Caco-2 (cell line): ENCODE data around the gene NCOR2. TPM values are rescaled to one million over a fixed set of nuclear protein-coding genes. Genes with fewer than 3 reads are reported as not detected.

Source experiments
- BruUV-seq: library from RNA; stranded (reverse); fragments of 400-500 nt; replicated peaks from 2 replicates; lab custom pipeline; 2021; lab: Mats Ljungman, UMichigan
- CTCF ChIA-PET: fragments of 300-600 bp; sonication (Branson Sonifier 250); formaldehyde crosslinking; loops from one replicate; lab custom pipeline; 2022; ENCODE audit warnings: antibody characterized with exemption; lab: Charles Lee
- POLR2A ChIA-PET: fragments of 300-600 bp; sonication (Branson Sonifier 250); formaldehyde crosslinking; loops from one replicate; lab custom pipeline; 2022; ENCODE audit warnings: antibody characterized with exemption; lab: Charles Lee
- DNase-seq, 2 experiments: peaks; one replicate each; pipeline versions ENCODE4 v3.0.0 to v3.0.0-alpha.2; 2020 to 2022
- H3K27me3 ChIP-seq: replicated peaks from 2 replicates; pipeline ENCODE4 v1.6.0; 2011; ENCODE audit warnings: low read length; ENCODE audit not compliant: control insufficient read depth, insufficient read depth
- H3K36me3 ChIP-seq: 2 replicates; pipeline ENCODE4 v1.5.1; 2011; ENCODE audit warnings: low read length; ENCODE audit not compliant: control insufficient read depth, insufficient read depth
- H3K4me1 ChIP-seq: fragments of 250-450 bp; sonication (Bioruptor Pico); 2 replicates; pipeline ENCODE4 v1.5.1; 2020; ENCODE audit warnings: mild to moderate bottlenecking
- H3K4me3 ChIP-seq: 2 replicates; pipeline ENCODE4 v1.5.1; 2011; ENCODE audit warnings: low read depth, mild to moderate bottlenecking, control low read depth, low read length
- H3K9me3 ChIP-seq: fragments of 250-450 bp; sonication (Bioruptor Pico); 2 replicates; pipeline ENCODE4 v1.5.1; 2020; ENCODE audit warnings: mild to moderate bottlenecking, moderate library complexity
- H3K27ac Mint-ChIP-seq: one replicate; pipeline ENCODE4 v1.8.0; 2022; ENCODE audit warnings: mixed read lengths; ENCODE audit not compliant: unreplicated experiment
- H3K27me3 Mint-ChIP-seq: one replicate; pipeline ENCODE4 v1.8.0; 2022; ENCODE audit warnings: mixed read lengths; ENCODE audit not compliant: insufficient read depth, unreplicated experiment
- H3K36me3 Mint-ChIP-seq: one replicate; pipeline ENCODE4 v1.8.0; 2022; ENCODE audit warnings: mild to moderate bottlenecking, mixed read lengths; ENCODE audit not compliant: insufficient read depth, unreplicated experiment
- H3K4me1 Mint-ChIP-seq: one replicate; pipeline ENCODE4 v1.8.0; 2022; ENCODE audit warnings: low read depth, mixed read lengths; ENCODE audit not compliant: unreplicated experiment
- H3K4me3 Mint-ChIP-seq: one replicate; pipeline ENCODE4 v1.8.0; 2022; ENCODE audit warnings: mild to moderate bottlenecking, moderate library complexity, mixed read lengths; ENCODE audit not compliant: unreplicated experiment
- H3K9me3 Mint-ChIP-seq: one replicate; pipeline ENCODE4 v1.8.0; 2022; ENCODE audit warnings: mixed read lengths; ENCODE audit not compliant: unreplicated experiment
- intact Hi-C: fragments of 100-400 bp; cut with micrococcal nuclease; formaldehyde crosslinking; loops from one replicate; pipeline ENCODE4 v1.10.0; 2022; ENCODE audit not compliant: unreplicated experiment
- total RNA-seq: library from RNA; stranded (reverse); gene quantifications from 2 replicates; pipeline ENCODE4 v1.2.3, GENCODE V29; 2022
- TF ChIP-seq, protein P1 (sequence below), 2 experiments: fragments of 200-600 bp in 1 of 2; IDR thresholded peaks; 1 replicate in 1 of 2; 2 replicates in 1 of 2; pipeline versions ENCODE4 v1.5.1 to v1.8.0; 2011 to 2022; ENCODE audit warnings: antibody characterized with exemption in 1 of 2, control low read depth in 1 of 2, inconsistent platforms in 1 of 2, low read depth in 1 of 2, low read length in 1 of 2, mild to moderate bottlenecking in 1 of 2, moderate library complexity in 1 of 2; ENCODE audit not compliant: insufficient read depth in 1 of 2, severe bottlenecking in 1 of 2, unreplicated experiment in 1 of 2

NCOR2 gene
- total RNA-seq, 1 experiment from 2014 or later: 250 TPM

DNA sequence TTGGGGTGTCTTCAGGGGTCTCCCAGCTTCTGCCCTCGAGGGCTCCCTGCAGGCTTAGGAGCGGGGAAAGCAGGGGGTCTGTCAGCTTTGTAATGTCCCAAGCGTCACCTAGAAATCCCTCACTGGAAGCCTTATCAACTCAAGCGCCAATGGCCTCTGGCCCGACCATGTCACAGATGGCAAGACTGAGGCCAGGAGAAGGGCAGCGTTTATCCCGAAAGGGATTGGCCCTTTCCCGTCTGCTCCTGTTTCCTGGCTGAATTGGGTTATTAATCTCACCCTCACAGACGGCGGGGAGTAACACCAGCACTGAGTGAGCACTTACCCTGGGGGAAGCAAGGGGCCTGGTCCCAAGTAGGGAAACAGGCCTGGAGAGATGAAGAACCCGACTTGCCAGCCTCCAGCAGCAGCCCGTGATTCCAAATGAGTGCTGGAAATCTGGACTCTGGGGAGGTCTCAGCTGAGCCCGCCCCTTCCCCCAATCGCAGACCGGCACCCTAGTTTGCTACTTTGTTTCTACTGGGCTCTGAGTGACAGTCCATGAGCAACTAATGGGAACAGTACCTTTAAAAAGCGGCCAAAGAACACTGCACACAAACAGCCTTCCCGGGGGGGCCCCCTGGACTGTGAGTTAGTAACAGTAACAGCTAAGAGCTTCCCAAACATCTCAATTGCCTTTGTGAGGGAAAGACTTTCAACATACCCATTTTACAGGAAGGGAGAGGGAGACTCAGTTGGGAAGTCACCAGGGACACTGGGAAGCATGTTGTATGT is 2.1 kb upstream of the NCOR2 start:
- Histone ChIP-seq H3K36me3 (no peaks in the 10 kb centered on the region), H3K4me3 (no peak overlapping the region), H3K4me1 (peaks cover 6% of the 10 kb centered on the region), H3K9me3 (no peaks in the 10 kb centered on the region), H3K27me3 (no peaks in the 10 kb centered on the region)
- no peak for DNase-seq
- POLR2A ChIA-PET: interaction anchor here (0.5 kb wide), 1 partner anchor 67 kb away, joined by 5 read pairs; no protein-coding TSS in a partner anchor
- BruUV-seq: no TSS peak
- TF ChIP-seq, protein P1, sequence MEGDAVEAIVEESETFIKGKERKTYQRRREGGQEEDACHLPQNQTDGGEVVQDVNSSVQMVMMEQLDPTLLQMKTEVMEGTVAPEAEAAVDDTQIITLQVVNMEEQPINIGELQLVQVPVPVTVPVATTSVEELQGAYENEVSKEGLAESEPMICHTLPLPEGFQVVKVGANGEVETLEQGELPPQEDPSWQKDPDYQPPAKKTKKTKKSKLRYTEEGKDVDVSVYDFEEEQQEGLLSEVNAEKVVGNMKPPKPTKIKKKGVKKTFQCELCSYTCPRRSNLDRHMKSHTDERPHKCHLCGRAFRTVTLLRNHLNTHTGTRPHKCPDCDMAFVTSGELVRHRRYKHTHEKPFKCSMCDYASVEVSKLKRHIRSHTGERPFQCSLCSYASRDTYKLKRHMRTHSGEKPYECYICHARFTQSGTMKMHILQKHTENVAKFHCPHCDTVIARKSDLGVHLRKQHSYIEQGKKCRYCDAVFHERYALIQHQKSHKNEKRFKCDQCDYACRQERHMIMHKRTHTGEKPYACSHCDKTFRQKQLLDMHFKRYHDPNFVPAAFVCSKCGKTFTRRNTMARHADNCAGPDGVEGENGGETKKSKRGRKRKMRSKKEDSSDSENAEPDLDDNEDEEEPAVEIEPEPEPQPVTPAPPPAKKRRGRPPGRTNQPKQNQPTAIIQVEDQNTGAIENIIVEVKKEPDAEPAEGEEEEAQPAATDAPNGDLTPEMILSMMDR (IDR thresholded peaks at IDR 0.05; ENCODE audit: insufficient read depth in 1 of 2, low read depth in 1 of 2, low read length in 1 of 2, severe bottlenecking in 1 of 2, unreplicated experiment in 1 of 2): no peak
- no peaks in the 10 kb centered on the region for H3K27me3 Mint-ChIP-seq
- no peak overlapping the region for H3K27ac Mint-ChIP-seq
- H3K9me3 Mint-ChIP-seq: no peaks in the 10 kb centered on the region
- CTCF ChIA-PET: no interaction called here
- peaks cover 7% of the 10 kb centered on the region for H3K4me1 Mint-ChIP-seq
- H3K4me3 Mint-ChIP-seq: no peak overlapping the region
- H3K36me3 Mint-ChIP-seq: peaks cover 6% of the 10 kb centered on the region
- intact Hi-C loops: loop anchor here (2.0 to 5.0 kb wide), 2 partner anchors 183 to 197 kb away; no protein-coding TSS in a partner anchor

DNA sequence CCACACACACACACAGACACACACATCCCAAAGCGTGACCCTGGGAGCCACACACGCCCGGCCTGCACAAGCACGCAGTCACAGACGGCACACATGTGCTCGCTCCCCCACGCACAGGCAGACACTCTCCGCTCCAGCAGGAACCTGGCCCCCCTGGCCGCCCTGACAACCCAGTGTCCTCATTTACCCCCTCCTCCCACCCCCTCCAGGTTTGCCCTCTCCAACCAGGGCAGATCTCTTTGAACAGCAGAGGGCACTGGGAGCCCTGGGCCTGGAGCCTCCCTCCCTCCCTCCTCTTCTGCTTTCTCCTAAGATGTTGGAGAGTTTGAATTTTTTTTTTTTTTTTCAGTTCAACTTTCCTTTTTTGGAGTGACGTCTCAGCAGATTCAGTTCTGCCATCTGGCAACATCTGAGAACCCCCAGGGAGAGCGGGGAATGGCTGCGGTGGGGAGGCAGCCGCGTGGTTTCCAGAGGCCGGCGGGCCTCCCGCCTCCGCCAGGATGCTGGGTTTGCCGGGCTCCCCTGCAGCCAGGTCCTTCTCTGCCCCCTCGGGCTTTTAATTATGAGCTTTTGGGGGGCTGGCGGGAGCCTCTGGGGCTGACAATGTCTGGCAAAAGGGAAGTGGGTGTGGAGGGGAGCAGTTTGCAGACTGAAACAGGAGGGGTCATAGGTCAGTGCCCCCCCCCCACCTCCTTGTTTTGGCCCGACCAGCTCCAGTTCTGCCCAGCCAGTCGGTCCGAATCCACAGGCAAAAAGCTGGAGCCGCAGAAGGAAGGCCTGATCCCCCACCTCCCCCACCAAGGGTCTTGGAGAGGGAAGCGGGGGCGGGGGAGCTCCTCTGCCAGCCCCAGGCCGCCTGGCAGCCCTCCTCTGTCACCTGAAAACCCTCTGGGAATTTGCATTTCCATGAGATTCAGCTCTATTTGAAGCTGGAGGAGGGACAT is 1.3 kb upstream of the NCOR2 start:
- intact Hi-C loops: loop anchor here (1.0 to 5.0 kb wide), 3 partner anchors 113 to 198 kb away; no protein-coding TSS in a partner anchor
- peak in 1 of 2 experiments; percentile 58 for DNase-seq
- peaks cover 6% of the 10 kb centered on the region for H3K4me1 ChIP-seq
- no peaks in the 10 kb centered on the region for H3K9me3 Mint-ChIP-seq
- TF ChIP-seq, protein P1 (IDR thresholded peaks at IDR 0.05; ENCODE audit: insufficient read depth in 1 of 2, low read depth in 1 of 2, low read length in 1 of 2, severe bottlenecking in 1 of 2, unreplicated experiment in 1 of 2): peak in 1 of 2 experiments; percentile 50
- H3K4me1 Mint-ChIP-seq: no peaks in the 10 kb centered on the region
- peak overlapping the region; percentile 72 for H3K27ac Mint-ChIP-seq
- BruUV-seq: no TSS peak
- H3K4me3 Mint-ChIP-seq: peak overlapping the region; percentile 77
- ChIA-PET CTCF (interaction anchor here (1.0 kb wide), 1 partner anchor 114 kb away, joined by 3 read pairs; no protein-coding TSS in a partner anchor), POLR2A (interaction anchor here (0.5 kb wide), 1 partner anchor 68 kb away, joined by 5 read pairs; no protein-coding TSS in a partner anchor)
- H3K9me3 ChIP-seq: no peaks in the 10 kb centered on the region
- no peaks in the 10 kb centered on the region for H3K27me3 Mint-ChIP-seq
- H3K36me3 ChIP-seq: no peaks in the 10 kb centered on the region
- peak overlapping the region; percentile 57 for H3K4me3 ChIP-seq
- no peaks in the 10 kb centered on the region for H3K27me3 ChIP-seq
- peaks cover 6% of the 10 kb centered on the region for H3K36me3 Mint-ChIP-seq
